MM.1S (cell line): Measurements from ENCODE around the gene FZR1.

Experiments
- CTCF ChIP-seq: fragments of 300-600 bp; sonication (generic); IDR thresholded peaks from 2 replicates; pipeline ENCODE4 v1.5.1; 2016; ENCODE audit warnings: antibody characterized with exemption, low read length, mixed read lengths
- EZH2 ChIP-seq: fragments of 300-600 bp; sonication (generic); optimal IDR thresholded peaks from 2 replicates; pipeline ENCODE3; 2017; ENCODE audit warnings: low read depth, mild to moderate bottlenecking, antibody characterized with exemption, low read length, mixed read lengths
- EZH2phosphoT487 ChIP-seq: fragments of 300-600 bp; sonication (generic); IDR thresholded peaks from 2 replicates; pipeline ENCODE4 v1.6.1; 2018; ENCODE audit warnings: antibody characterized with exemption, low read length

DNA sequence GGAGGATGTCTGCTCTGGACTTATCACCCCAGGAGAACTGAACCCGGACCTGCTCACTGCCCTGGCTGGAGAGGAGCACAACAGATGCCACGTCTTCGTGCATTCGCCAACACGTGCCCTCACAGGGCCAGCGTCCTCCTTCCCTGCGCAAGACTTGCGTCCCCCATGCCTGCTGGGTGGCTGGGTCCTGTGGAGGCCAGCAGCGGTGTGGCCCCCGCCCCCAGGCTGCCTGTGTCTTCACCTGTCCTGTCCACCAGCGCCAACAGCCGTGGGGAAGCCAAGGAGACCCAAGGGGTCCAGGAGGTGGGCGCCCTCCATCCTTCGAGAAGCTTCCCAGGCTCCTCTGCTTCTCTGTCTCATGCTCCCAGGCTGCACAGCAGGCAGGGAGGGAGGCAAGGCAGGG, 29.5 kb downstream of the FZR1 start:
- TF ChIP-seq CTCF (no peak), EZH2 (no peak), EZH2phosphoT487 (no peak)
